HG03095 (cell line): ENCODE results near the gene SLC17A2.
"Not testable (repeated sequence)": the region's sequence is repeated elsewhere in the genome, so short reads cannot be mapped to it uniquely, and the experiment has no call there.

Experiments
- ATAC-seq: cut with Tn5 transposase; IDR thresholded peaks from one replicate; pipeline ENCODE4 v1.9.1; 2021; ENCODE audit warnings: moderate library complexity; ENCODE audit not compliant: unreplicated experiment

Gene SLC17A2

DNA sequence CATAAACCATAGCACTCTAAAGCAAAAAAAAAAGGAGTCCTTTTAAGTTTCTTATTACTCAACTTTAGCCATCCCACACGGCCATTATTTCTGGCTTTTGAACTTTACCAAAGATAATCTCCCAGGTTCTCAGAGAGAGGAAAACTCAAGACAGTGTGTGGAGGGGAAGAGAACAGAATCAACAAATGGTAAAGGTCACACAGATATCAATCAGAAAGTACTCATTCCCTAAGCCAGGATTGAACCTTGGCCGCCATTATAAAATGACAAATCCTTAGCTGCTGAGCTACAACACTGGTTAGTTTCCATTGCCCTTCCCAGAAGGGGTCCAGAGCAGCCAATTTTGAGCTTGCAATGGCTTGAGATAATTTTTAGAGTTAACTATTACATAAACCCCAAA is 22.0 kb upstream of the SLC17A2 start:
- ATAC-seq = no peak

DNA sequence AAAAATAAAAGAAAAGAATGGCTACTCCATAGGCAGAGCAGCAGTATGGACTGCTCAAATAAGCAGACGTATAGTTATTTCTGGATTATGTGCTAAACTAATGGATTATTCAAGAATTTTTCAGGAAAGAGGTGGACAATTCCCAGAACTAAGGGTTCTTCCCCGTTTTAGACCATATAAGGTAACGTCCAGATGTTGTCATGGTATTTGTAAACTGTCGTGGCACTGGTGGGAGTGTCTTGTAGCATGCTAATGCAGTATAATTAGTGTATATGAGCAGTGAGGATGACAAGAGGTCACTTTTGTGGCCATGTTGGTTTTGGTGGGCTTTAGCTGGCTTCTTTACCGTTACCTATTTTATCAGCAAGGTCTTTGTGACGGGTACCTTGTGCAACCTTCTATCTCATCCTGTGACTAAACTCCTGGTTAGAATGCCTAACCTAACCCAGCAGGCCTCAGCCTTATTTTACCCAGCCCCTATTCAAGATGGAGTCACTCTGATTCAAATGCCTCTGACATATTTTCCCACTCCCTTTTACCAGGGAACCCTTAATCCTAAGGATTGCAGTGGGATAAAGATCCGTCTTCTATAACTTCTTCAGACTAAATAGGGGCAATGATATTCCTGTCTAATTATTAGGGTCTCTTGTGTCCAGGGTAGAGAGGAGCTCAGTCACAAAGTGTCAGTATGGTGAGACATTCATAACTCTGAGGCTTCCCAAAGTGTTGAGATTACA is 21.0 kb upstream of the SLC17A2 start:
- ATAC-seq = no peak

DNA sequence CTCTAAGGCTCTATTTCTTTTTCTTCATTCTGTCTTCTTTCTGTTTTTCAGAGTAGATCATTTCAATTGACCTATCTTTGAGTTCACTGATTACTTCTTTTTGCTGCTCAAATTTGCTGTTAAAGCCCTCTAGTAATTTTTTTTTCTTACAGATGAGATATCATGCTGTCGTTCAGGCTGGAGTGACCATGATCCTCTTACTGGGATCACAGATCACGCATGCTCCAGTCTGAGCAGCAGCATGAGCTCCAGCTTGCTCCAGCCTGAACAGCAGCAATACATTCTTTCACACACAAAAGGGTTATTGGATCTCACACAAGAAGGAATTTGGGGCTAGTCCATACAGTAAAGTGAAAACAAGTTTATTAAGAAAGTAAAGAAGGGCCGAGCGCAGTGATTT is 19.8 kb upstream of the SLC17A2 start:
- ATAC-seq = no peak

DNA sequence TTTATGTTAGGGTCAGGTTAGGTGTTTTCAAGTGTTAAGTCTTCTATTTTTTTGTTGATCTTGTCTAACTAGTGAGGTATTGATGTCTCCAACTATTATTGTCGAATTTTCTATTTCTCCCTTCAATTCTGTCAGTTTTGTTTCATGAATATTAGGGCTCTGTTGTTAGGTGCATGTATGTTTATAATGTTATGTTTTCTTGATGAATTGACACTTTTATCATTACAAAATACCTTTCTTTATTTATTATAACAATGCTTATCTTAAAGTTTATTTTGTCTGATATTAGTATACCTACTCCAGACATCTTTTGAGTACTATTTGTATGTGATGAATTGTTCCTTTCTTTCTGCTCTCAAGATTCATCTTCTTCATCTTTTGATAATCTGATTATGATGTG is 19.2 kb upstream of the SLC17A2 start:
- ATAC-seq = no peak

DNA sequence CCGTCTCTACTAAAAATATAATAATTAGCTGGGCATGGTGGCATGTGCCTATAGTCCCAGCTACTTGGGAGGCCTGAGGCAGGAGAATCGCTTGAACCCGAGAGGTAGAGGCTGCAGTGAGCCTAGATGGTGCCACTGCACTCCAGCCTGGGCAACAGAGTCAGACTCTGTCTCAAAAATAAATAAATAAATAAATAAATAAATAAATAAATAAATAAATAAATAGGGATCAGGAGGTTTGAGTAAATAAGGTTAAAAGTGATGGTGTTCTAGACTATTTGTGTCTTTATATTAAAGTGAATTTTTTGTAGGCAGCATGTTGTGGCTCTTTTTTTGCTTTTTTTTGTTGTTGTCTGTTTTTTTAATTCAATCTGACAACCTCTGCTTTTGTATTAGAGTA is 17.0 kb upstream of the SLC17A2 start:
- not testable (repeated sequence) for ATAC-seq

DNA sequence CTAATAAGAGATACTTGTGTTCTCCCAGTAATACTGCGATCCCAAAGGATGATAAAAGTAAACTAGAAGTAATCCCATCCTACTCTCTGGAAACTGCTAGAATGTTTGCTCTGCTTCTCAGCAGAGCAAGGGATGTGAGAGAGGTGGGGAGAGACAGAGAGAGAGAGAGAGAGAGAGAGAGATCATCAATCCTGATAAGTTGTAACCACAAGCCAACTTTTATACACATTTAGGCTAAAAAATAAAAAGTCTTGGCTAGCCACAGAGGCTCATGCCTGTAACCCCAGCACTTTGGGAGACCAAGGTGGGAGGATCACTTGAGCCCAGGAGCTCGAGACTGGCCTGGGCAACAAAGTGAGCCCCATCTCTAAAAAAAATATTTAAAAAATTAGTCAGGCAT is 16.1 kb upstream of the SLC17A2 start:
- ATAC-seq = no peak

DNA sequence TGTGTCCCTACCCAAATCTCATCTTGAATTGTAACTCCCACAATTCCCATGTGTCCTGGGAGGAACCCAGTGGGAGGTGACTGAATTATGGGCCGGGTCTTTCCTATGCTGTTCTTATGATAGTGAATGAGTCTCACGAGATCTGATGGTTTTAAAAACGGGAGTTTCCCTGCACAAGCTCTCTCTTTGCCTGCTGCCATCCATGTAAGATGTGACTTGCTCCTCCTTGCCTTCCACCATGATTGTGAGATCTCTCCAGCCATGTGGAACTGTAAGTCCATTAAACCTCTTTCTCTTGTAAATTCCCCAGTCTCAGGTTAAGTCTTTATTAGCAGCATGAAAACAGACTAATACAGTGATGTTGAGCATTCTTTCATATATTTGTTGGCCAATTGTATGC is 15.2 kb upstream of the SLC17A2 start:
- not testable (repeated sequence) for ATAC-seq

DNA sequence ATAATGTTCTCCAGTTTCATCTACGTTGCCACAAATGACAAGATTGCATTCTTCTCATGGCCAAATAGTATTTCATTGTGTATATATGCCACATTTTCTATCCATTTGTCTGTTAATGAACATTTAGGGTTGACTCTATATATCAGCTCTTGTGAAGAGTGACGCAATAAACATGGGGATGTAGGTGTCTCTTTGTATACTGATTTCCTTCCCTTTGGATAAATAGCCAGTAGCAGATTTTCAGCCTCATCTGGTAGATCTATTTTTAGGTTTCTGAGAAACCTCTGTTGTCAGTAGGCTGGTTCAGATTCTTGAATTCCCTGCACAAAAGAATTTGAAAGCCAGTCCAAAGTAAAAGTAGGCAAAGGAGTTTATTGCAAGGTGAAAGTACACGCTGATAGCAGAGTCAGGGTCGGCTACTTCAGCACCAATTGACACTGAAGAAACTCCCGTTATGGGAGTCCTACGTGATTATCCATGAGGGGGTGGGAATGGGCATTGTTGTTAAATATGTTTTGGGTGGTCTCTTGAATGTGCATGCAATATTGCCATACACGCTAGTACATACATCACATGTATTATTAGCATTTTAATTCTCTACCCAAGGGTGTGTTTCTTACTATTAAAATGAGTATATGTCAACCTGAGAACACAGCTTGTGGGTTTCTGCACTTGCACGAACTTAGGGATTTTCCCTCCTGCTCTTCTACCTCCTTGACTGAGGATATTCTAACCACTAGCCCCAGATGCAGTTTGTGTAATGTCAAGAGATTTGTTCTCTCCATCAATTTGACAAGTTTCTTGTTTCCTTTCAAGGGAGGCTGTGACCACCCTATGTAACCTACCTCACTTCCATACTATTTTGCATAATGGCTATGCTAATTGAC is 14.4 kb upstream of the SLC17A2 start:
- ATAC-seq = peak; percentile 96

DNA sequence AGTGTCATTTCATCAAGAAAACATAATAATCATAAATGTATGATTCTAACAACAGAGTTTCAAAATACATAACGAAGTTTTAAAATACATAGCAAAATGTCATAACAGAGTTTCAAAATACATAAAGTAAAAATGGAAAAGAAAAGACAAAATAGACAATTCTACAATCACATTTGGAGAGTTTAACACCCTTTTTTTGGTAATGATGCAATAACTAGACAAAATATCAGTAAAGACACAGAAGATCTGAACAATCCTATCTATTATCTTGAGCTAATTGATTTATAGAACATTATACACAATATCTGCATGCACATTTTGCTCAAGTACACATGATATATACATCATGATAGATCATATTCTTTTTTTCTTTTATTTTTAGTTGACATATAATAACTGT is 13.4 kb upstream of the SLC17A2 start:
- ATAC-seq = no peak

DNA sequence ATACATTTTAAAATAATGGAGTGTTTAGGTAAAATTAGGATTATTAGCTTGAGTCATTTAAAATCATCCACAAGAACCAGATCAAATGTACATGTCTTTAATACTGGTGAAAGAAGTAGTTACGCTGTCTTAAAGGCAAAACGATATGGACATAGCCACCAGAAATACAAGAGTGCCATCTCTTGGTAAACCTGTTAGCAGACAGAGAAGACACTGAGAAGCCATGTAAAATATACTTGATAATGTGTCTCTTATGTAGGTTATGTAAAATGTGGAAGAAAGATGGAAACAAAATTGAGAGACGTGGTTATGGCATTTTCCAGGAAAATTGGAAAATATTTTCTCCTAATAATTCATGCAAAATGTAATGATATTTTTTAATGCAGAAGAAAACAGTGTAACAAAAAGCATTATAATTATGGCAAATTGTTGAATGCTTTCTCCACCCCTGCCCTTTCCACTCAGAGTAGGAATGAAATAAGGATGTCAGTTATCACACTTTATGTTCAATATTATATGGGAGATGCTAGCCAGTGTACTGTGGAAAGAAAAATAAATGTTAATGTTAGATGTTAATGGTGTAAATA is 12.2 kb upstream of the SLC17A2 start:
- ATAC-seq = no peak

DNA sequence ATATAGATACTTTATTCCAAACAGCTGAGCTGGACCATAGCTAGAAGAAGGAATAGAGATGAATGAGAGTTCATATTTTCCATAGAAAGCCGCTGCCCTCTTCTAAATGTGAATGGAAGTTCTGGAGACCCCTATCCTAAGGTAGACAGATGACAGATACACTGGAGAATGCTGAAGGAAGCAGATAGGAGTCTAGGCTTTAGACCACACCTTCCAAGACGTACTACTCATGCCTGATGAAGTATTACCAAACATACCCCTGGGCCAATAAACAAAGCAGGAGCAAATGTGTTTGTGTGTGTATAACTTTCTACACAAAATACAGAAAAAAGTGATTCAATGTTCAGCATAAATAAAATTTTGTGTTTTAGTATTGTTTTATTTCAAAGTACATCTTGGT is 9.1 kb upstream of the SLC17A2 start:
- no peak for ATAC-seq

DNA sequence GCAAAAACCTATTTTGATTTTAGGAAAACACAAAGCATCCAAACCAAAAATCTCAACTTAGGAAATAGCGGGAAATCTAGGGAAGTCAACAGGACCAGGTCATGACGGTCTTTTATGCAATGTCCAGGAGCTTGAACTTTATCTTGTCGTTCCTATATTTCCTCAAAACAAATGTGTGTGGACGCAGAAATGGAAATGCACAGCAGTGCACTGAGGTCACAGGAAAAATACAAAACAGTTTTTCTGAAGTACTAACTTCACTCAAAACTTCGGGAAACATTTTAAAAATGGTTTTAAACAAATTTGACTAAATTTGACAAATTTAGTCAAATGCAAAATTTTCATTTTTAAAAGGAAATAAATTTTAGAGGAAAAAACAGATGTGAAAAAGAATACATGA is 5.5 kb upstream of the SLC17A2 start:
- ATAC-seq = no peak

DNA sequence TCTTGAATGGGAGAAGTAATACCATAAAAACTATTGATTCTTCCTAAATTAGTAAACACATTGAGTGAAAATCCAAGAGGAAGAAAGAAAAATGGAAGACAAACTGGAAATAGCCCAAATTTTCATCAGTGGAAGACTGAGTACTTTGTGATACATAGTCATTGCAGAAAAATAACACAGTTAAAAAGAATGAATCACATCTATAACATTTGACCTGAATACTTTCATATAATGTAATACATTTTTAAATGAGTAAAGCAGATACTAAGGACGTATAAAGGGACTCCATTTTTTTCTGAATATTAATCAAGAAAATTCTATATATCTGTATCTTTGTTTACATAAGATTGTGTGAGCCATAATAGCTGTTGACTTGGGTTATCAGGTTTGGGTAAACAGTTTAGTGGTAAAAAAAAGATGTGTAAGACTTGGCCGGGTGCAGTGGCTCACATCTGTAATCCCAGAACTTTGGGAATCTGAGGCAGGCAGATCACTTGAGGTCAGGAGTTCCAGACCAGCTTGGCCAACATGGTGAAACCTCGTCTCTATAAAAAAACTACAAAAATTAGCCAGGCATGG is 4.3 kb upstream of the SLC17A2 start:
- ATAC-seq = no peak

DNA sequence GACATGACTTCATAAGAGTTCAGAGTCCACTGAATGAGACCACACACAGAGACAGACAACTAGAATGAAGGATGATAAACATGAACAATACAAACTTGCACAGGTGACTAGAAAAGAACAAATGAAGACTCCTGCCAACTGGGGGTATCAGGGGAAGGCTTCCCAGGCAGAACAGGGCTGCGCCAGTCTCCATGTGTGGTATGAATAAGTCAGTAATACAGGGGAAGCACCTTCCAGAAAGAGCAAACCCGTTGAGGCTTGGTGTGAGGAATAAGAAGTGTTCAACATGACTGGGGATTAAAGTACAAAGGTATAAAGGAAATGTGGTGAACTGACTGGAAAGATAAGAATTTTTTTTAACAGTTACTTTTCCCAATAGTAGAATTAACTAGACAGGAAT is 3.7 kb upstream of the SLC17A2 start:
- ATAC-seq = no peak

DNA sequence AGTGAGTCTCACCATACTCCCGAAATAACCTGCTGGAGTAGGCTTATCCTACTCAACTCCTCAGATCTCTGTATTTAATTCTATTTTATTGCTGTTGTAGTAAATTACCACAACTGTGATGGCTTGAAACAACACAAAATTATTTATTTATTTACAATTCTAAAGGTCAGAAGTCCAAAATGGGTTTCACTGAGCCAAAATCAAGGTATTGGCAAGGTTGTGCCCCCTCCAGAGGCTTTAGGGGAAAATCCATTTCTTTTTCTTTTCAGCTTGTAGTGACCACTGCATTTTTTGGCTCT is 869 bp upstream of the SLC17A2 start:
- no peak for ATAC-seq

DNA sequence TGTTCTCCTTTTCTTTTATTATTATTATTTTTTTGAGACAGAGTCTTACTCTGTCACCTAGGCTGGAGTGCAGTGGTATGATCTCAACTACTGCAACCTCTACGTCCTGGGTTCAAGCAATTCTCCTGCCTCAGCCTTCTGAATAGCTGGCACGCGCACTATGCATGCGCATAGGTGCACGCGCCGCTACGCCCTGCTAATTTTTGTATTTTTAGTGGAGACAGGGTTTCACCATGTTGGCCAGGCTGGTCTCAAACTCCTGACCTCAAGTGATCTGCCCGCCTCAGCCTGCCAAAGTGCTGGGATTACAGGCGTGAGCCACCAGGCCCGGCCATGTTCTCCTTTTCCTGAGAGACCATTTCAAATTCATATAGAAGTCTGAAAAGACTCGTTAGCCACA is 706 bp downstream of the SLC17A2 start:
- not testable (repeated sequence) for ATAC-seq

DNA sequence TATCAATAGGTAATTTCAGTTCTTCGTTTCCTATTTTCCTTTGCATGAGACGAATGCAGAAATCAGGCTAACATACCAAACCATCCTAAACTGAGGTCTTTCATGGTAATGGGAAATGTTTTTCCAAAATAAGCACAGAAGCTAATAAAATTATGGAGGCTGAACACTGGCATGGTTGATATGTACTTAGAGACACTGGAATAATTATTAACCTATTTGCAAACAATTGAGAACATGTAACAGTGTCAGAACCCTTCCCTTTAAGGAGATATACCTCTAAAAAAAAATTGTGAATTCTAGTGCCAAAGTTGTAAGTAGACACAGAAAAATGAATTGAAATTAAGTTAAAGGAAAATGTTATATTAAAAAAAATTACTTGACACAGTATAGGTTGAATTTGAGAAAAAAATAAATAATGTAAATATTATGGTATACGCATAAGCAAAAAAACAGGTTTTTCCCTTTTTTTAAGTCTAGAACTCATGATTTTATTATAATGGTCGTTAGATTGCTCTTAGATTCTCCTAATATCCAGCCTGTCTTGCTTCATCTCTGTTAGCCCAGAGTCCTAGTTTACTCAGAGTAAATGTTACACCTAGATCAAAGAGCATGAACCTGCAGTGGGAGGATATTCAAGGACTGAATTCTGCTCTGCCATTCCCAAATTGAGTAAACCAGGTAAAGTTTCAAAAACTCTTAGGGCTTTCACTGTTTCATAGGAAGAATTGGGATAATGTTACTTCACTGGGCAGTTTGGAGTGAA is 1.7 kb downstream of the SLC17A2 start:
- no peak for ATAC-seq

DNA sequence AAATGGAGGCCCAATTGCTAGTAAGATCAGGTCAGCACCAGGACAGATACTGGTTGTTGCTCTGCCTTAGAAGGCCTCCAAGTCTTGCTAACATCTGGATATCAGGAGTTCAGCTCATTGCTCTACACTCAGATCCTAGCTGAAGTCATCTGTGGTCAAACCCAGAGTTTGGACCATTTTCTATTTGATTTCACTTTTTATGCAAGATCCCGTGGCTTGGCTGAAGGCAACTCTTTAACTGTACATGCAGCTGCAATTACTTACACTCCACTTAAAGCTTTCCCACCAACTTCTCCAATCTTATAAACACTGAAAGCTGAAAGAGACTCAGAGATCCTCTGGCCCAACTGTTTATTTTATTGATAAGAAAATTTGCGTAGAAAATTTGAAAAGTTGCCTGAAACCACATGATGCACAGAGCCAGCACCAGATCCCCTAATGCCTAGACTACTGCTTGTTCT is 2.7 kb downstream of the SLC17A2 start:
- no peak for ATAC-seq

DNA sequence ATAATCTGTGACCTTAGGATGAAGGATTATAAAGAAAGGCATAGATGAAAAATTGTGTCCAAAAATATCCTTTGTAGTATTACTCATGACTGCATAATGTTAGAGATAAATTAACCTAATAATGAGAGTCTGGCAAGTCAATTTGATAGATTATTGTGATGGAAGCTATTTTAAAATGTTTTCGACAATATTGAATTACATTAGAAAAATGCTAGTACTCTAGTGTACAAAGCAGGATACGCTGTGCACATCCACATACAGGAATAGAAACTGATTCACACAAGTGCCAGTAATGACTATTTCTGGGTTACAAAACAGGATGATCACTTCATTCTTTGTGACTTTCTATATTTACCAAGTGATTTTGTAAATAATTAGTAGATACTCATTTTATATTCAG is 3.3 kb downstream of the SLC17A2 start:
- no peak for ATAC-seq

DNA sequence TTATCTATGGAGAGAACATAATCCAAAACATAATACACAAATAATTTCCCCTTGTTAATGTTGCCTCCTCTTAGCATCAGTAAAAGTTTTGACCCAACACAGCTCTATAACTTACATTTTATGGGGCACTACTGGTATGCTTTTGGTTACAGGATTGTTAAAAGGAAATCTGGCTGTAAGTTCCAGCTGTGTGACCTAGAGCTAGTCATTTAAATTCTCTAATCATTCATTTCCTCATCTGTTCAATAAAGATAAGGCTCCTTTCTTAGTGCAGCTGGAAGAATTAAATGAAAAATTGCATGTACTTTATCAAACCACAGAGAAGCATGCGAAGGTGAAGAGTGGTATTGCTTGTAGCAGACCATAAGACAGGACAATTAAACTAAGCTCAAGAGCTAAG is 4.6 kb downstream of the SLC17A2 start:
- no peak for ATAC-seq

DNA sequence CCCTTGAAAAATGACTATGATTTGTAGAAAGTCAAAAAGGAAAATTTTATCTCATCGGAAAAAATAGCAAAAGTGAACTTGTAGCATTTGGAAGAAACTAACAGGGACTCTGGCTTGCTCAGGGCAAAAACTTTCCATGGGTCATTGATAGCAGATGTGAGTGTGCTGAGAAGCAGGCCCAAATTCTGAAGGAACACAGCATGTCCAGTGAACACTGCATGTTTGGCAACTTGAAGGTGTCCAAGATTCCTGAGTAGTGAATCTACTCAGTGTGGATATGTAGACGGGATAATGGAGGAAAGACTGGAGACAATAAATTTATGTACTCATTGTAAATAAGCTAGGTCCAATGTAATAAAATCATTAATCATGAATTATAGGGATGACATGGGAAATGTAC is 8.2 kb downstream of the SLC17A2 start:
- ATAC-seq = no peak
